H1 (cell line): ENCODE results near the gene PTPN2.

Source experiments
- CBX5 ChIP-seq: fragments of 300-800, 300-1000 bp; sonication (generic); IDR thresholded peaks from 2 replicates; pipeline ENCODE4 v1.7.1; 2016; ENCODE audit warnings: antibody characterized with exemption, low read length, low read depth
- CTCF ChIP-seq, 3 experiments: IDR thresholded peaks; 1 replicate in 2 of 3; 2 replicates in 1 of 3; pipeline versions ENCODE4 v1.5.1 to v1.6.1; 2011; ENCODE audit warnings: low read length in 3 of 3, mild to moderate bottlenecking in 3 of 3, inconsistent platforms in 2 of 3, low read depth in 1 of 3, moderate library complexity in 1 of 3; ENCODE audit not compliant: insufficient read depth in 1 of 3; ENCODE audit errors: control extremely low read depth in 1 of 3
- EP300 ChIP-seq, 2 experiments: IDR thresholded peaks; 1 replicate in 1 of 2; 2 replicates in 1 of 2; pipeline ENCODE4 v1.6.1; 2011 to 2012; ENCODE audit warnings: low read depth in 2 of 2, low read length in 2 of 2, mild to moderate bottlenecking in 2 of 2, borderline replicate concordance in 1 of 2, inconsistent platforms in 1 of 2, moderate library complexity in 1 of 2
- EZH2 ChIP-seq: fragments of 200-600 bp; sonication (generic); IDR thresholded peaks from 2 replicates; pipeline ENCODE4 v1.7.1; 2012; ENCODE audit warnings: low read depth, mild to moderate bottlenecking, moderate library complexity, low read length, inconsistent platforms; ENCODE audit not compliant: severe bottlenecking
- GABPA ChIP-seq: IDR thresholded peaks from 2 replicates; pipeline ENCODE4 v1.6.1; 2011; ENCODE audit warnings: mild to moderate bottlenecking, low read length, moderate library complexity, borderline replicate concordance; ENCODE audit not compliant: insufficient read depth
- POLR2A ChIP-seq, 2 experiments: IDR thresholded peaks; 1 replicate in 1 of 2; 2 replicates in 1 of 2; pipeline ENCODE4 v1.6.1; 2011; ENCODE audit warnings: low read depth in 2 of 2, low read length in 2 of 2, mild to moderate bottlenecking in 2 of 2; ENCODE audit errors: control extremely low read depth in 1 of 2
- POLR2AphosphoS5 ChIP-seq: IDR thresholded peaks from 2 replicates; pipeline ENCODE4 v1.6.1; 2011; ENCODE audit warnings: low read depth, low read length
- USF2 ChIP-seq: IDR thresholded peaks from 2 replicates; pipeline ENCODE4 v1.6.1; 2011; ENCODE audit warnings: low read length, improper control_type of control experiment
- YY1 ChIP-seq: IDR thresholded peaks from 2 replicates; pipeline ENCODE4 v1.6.1; 2011; ENCODE audit warnings: low read depth, mild to moderate bottlenecking, low read length
- TF ChIP-seq, protein P1 (sequence below): IDR thresholded peaks from 2 replicates; pipeline ENCODE4 v1.6.1; 2012; ENCODE audit warnings: inconsistent platforms

DNA sequence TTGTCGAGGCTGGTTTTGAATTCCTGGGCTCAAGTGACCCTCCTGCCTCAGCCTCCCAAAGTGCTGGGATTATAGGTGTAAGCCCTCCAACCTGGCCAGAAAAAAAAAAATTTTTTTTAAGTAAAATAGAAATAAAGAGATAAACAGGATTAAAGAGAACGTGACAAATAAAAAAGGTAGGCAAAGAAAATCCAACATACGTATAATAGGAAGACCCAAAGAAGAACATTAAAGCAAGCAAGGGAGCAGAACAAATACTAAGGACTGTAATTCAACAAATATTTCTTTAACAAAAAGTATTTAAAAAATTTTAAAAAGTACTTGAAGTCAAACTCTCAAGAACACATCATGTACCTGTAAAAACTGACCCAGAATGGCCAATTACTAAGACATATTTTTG lies 56.4 kb downstream of the PTPN2 start:
- TF ChIP-seq POLR2A (IDR thresholded peaks at IDR 0.05; ENCODE audit: control extremely low read depth in 1 of 2, low read depth in 2 of 2, low read length in 2 of 2): no peak
- TF ChIP-seq POLR2AphosphoS5: no peak
- TF ChIP-seq CTCF (IDR thresholded peaks at IDR 0.05; ENCODE audit: control extremely low read depth in 1 of 3, insufficient read depth in 1 of 3, low read depth in 1 of 3, low read length in 3 of 3): no peak
- no peak for TF ChIP-seq GABPA
- no peak for TF ChIP-seq CBX5
- TF ChIP-seq, protein P1, sequence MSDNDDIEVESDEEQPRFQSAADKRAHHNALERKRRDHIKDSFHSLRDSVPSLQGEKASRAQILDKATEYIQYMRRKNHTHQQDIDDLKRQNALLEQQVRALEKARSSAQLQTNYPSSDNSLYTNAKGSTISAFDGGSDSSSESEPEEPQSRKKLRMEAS: no peak
- no peak for TF ChIP-seq EZH2
- TF ChIP-seq YY1: no peak
- TF ChIP-seq USF2: no peak
- TF ChIP-seq EP300 (IDR thresholded peaks at IDR 0.05; ENCODE audit: borderline replicate concordance in 1 of 2, low read depth in 2 of 2, low read length in 2 of 2): no peak
